Renal cortical epithelial cell (primary cell): Measurements from ENCODE around the gene MRPL2. TPM values are rescaled to one million over a fixed set of nuclear protein-coding genes. Genes with fewer than 3 reads are reported as not detected.
"Not testable (repeated sequence)": the region's sequence is repeated elsewhere in the genome, so short reads cannot be mapped to it uniquely, and the experiment has no call there.

Source experiments
- DNase-seq: peaks from one replicate; pipeline ENCODE4 v3.0.0-alpha.2; 2011; ENCODE audit warnings: low read depth
- total RNA-seq: library from RNA; depleted of rRNA; stranded (reverse); fragments of >200 nt; gene quantifications from 2 replicates; pipeline ENCODE4 v1.2.3, GENCODE V29; 2014

Gene MRPL2
- total RNA-seq, 1 donor from 2014 or later = 17.9 TPM

GRCh38 chr6:43082806-43083655 is 23.8 kb upstream of the MRPL2 start:
- DNase-seq = no peak

GRCh38 chr6:43081922-43082321 is 22.7 kb upstream of the MRPL2 start:
- DNase-seq = not testable (repeated sequence)

DNA sequence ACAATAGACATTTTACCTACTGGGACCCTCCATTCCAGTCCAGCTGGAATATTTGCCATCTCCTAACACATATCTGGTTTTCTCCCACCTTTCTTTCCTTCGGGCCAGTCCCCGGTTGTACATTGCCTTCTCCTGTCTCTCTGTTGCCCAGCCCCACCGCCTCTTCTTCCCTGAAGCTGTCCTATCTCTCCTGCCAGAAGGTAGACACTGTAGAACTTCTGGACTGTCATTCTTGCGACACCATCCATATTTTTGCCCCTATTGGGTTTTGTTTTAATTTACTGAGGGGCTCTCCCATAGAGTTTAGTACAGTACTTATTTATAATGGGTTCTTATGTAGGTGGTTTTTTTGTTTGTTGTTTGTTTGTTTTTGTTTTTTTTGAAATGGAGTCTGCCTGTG is 21.8 kb upstream of the MRPL2 start:
- no peak for DNase-seq

DNA sequence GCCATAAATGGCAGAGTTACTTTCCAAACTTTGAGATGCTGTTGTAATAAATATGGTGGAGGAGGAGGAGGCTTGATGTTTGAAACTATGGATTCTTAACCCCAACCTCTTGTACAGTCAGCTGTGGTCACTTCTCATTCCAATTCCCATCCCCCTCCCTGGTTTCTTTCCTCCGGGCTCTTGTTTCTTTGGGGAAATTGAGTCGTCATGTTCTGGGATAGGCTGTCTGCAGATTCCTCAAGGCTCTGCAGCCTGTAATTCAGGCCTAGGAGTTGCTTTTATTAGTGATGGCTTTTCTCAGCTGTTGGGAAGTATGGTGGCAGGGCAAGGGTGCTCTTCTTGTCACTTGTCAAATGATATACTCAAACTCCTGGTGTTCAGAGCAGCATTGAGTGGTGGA is 19.5 kb upstream of the MRPL2 start:
- no peak for DNase-seq

DNA sequence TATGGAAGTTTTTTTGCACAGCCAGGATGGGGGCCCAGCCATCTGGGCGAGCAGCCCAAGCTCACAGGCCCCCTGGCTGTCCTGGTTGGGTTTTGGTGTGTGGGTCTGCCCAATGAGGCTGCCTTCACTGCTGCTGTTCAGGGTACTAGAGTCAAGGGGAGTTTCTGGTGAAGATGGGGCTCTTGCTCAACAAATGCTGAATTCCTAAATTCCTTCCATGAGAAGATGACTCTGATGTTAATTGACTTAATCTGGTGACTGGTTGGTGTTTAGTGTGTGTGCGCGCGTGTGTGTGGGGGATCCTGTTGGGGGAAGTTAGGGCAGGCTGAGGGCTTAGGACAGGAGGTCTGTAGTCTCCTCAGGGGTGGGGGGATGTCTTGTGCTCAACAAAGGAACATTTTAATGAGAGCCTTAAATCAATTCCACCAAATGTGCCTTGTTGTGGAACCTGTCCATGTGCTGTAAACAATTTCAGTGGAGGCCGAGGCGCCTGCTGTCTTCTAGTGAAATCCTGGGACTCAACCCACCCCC is 18.8 kb upstream of the MRPL2 start:
- DNase-seq = no peak

- DNase-seq = no peak
These were observed 18.1 kb upstream of the MRPL2 start for GRCh38 chr6:43077333-43077809.

- DNase-seq = no peak
These were observed 17.5 kb upstream of the MRPL2 start for GRCh38 chr6:43076464-43077332.

GRCh38 chr6:43075670-43076463 is 16.6 kb upstream of the MRPL2 start, which contains the start of gene PTK7:
Gene PTK7, plus strand, starts transcription at chr6:43076314. Its CDS starts 175 bp downstream, at chr6:43076489.
- DNase-seq = no peak

DNA sequence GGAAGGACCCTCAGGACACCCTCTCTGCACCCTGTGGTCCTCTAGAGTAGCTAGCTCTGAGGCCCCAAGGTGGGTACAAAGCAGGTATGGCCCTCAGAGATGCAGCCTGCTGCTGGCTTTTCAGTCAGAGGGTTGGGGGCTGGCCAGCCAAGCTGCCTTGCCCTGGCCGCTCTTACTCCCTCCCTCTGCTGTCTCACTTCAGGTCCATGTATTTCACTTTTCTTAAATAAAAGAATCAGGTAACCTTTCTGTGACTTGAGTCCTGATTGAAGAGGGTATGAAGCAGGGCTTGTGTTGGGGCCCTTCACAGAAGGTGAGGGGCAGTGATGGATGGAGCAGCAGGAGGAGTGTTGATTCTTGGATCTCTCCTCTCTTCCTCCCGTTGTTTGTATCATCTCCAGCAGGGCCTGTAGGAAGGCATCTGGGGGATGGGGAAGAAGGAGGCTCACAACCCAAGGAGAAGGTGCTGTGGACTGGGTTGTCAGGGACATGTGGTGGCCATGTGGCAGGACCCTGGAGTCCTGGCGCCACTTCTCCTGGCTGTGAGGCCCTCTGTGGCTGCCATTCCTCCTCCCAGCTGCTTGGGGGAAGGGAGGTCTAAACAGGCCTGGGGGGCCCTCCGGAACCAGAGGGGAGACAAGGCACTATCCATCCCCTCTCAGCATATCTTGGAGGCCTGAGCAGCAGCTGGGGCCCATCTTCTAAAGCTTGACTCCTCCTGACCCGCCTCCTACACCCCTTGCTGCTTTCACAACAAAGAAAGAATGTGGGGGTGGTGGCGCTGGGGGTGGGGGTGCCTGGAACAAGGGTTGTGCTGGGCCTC is 15.8 kb upstream of the MRPL2 start:
- DNase-seq = no peak

- DNase-seq = peak; percentile 69
These were observed 10.9 kb upstream of the MRPL2 start for GRCh38 chr6:43070028-43070632.

DNA sequence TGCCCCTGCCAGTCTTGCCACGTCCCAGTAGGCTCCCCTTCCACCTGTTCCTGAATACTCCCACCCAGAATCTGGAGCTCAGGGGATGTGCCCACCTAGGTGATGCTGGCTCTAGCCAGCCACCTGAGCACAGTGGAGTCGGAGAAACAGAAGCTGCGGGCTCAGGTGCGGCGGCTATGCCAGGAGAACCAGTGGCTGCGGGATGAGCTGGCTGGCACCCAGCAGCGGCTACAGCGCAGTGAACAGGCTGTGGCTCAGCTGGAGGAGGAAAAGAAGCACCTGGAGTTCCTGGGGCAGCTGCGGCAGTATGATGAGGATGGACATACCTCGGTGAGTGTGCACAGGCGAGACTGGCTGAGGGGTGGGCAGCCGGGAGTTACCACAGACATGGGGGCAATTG is 3.6 kb upstream of the MRPL2 start:
- no peak for DNase-seq

GRCh38 chr6:43061861-43062260 is 2.6 kb upstream of the MRPL2 start:
- DNase-seq = no peak

DNA sequence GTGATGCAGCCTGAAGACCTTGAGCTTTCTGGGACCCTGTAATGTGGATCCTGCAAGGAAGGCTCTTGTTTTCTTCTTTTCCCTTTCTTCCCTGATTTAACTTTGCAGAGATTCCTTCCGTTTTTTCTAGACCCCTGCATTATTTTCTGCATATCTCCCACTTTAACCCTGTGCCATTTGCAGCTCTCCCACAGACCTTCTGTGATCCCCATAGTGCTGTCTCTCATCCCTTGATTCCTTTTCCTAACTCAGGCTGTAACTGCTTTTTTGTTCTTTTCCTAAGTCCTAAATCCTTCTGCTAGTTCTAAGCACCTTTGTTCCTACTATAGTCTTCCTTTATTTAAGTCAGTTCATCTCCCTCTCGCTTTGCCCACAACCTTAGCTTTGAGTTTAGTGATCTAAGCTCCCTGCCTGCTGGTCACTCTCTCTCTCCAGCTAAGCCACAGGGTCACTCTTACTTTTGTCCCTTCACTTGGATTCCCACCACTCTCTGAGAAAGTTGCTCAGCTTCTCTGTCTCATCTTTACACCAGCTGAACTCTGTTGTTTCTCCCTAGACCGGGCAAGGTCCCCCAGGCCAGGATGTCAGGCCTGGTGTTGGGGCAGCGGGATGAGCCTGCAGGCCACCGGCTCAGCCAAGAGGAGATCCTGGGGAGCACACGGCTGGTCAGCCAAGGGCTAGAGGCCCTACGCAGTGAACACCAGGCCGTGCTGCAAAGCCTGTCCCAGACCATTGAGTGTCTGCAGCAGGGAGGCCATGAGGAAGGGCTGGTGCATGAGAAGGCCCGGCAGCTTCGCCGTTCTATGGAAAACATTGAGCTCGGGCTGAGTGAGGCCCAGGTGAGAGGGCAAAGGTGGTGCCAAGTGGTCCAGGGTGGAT is 1.8 kb upstream of the MRPL2 start:
- no peak for DNase-seq

GRCh38 chr6:43060034-43060754 is 960 bp upstream of the MRPL2 start:
- peak; percentile 57 for DNase-seq

- DNase-seq = no peak
These were observed 703 bp downstream of the MRPL2 start for GRCh38 chr6:43058531-43058930.

GRCh38 chr6:43055966-43056365 is 3.3 kb downstream of the MRPL2 start:
- DNase-seq = no peak

DNA sequence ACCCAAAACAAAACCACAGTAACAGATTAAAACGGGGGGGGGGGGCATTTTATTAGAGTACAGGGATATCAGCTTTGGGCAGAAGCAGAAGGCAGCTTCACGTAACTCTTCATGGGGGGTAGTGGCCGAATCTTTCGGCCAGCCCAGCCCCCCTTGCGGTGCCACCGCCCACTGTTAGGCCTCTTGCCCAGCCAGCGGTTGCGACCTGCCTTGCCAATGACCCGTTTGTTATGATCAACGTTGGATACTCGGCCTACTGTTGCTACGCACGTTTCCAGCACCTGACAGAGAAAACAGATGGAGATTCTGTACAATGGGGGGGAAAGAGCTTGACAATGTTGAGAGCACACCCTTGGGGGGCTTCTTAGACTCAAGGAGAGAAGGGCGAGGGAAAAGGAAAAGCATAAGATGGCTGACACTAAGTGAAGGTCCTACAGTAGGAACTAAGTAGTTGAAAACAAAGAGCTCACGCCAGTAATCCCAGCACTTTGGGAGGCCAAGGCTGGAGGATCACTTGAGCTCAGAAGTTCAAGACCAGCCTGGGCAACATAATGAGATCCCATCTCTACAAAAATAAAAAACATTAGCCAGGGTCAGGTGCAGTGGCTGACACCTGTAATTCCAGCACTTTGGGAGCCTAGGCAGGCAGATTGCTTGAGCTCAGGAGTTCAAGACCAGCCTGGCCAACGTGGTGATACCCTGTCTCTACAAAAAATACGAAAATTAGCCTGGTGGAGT is 4.9 kb downstream of the MRPL2 start:
- no peak for DNase-seq
